Measurements from ENCODE around the gene KIDINS220. TPM values are rescaled to one million over a fixed set of nuclear protein-coding genes. Genes with fewer than 3 reads are reported as not detected.

Gene KIDINS220
- total RNA-seq, 1 experiment from 2014 or later: 20.1 TPM

- ChIA-PET RAD21 (ENCODE audit: low non-redundant PET in 1 of 2, low total read pairs in 2 of 2, uncharacterized antibody in 2 of 2, unreplicated experiment in 2 of 2) (interaction anchor here in 1 of 2 experiments (1.3 kb wide), 1 partner anchor 446 kb away, joined by 4 read pairs; no protein-coding TSS in a partner anchor), CTCF (interaction anchor here (0.9 to 1.4 kb wide), 6 partner anchors 11 to 446 kb away, joined by 3 to 6 read pairs (median 4); partner anchors contain the start of gene ID2), POLR2A (interaction anchor here (0.6 to 1.4 kb wide), 2 partner anchors 9 to 12 kb away, joined by 3 to 5 read pairs; partner anchors contain the start of gene ID2)
- peak overlapping the region in 1 of 2 experiments; percentile 31; a peak in 1 of 4 replicates for H3K4me3 ChIP-seq (replicated peaks in 1 of 2; ENCODE audit: low read depth in 1 of 2, low read length in 2 of 2)
- H3K9me3 ChIP-seq (ENCODE audit: control insufficient read depth in 1 of 2, insufficient read depth in 1 of 2, low read depth in 1 of 2, low read length in 2 of 2): no peaks in the 10 kb centered on the region
- no TSS peak for BruUV-seq (replicated peaks)
- intact Hi-C loops (cut with micrococcal nuclease): loop anchor here (2.0 to 5.0 kb wide), 2 partner anchors 68 to 444 kb away; no protein-coding TSS in a partner anchor
- peak overlapping the region; percentile 98 for H2AFZ ChIP-seq (ENCODE audit: low read depth, low read length, poor library complexity, severe bottlenecking)
- no peak overlapping the region for H3K27ac ChIP-seq (ENCODE audit: low read depth, low read length)
- no peak overlapping the region for H3K9ac ChIP-seq (ENCODE audit: low read length)
- H3K4me2 ChIP-seq (ENCODE audit: low read length): peak overlapping the region; percentile 68
- DNase-seq (ENCODE audit: low read depth, low spot score) (no peak), ATAC-seq (peak; percentile 96)
- peaks cover 0 to 12% of the 10 kb centered on the region in 2 experiments; a peak in 2 of 4 replicates for H3K4me1 ChIP-seq (ENCODE audit: control insufficient read depth in 1 of 2, insufficient read depth in 2 of 2, low read length in 2 of 2)
- peak; percentile 56 to 86 (median 79); a peak in 5 of 6 replicates for TF ChIP-seq CTCF (IDR thresholded peaks at IDR 0.05 in 2 of 3, conservative IDR thresholded peaks at IDR 0.05 in 1 of 3; ENCODE audit: borderline replicate concordance in 1 of 3, insufficient read depth in 1 of 3, low read depth in 2 of 3, low read length in 2 of 3)
- peak; percentile 78 for TF ChIP-seq RAD21 (IDR thresholded peaks at IDR 0.05; ENCODE audit: low read depth)
- TF ChIP-seq SP1 (IDR thresholded peaks at IDR 0.05; ENCODE audit: low read depth): no peak
- H3K27me3 ChIP-seq (ENCODE audit: insufficient read depth, low read length): no peaks in the 10 kb centered on the region
- H3K36me3 ChIP-seq (ENCODE audit: control insufficient read depth in 1 of 2, insufficient read depth in 2 of 2, low read length in 2 of 2): no peaks in the 10 kb centered on the region
- H4K20me1 ChIP-seq (ENCODE audit: insufficient read depth): no peaks in the 10 kb centered on the region
- no peaks in the 10 kb centered on the region for H3K9me2 ChIP-seq (ENCODE audit: insufficient read depth)
- no peaks in the 10 kb centered on the region for H3K79me2 ChIP-seq (ENCODE audit: insufficient read depth, low read length)
These were observed 144.1 kb downstream of the KIDINS220 start for GRCh38 chr2:8693157-8693821.

- intact Hi-C loops (cut with micrococcal nuclease): loop anchor here (2.0 to 5.0 kb wide), 2 partner anchors 68 to 445 kb away; no protein-coding TSS in a partner anchor
- no peaks in the 10 kb centered on the region for H3K79me2 ChIP-seq (ENCODE audit: insufficient read depth, low read length)
These were observed 144.6 kb downstream of the KIDINS220 start for GRCh38 chr2:8692783-8693156.

More at GRCh38 chr2:8692783-8693156, 144.6 kb downstream of the KIDINS220 start:
- H3K9me3 ChIP-seq (ENCODE audit: control insufficient read depth in 1 of 2, insufficient read depth in 1 of 2, low read depth in 1 of 2, low read length in 2 of 2): no peaks in the 10 kb centered on the region
- ATAC-seq (peak; percentile 10; the same call in 1 of the 2 replicates), DNase-seq (ENCODE audit: low read depth, low spot score) (no peak)
- no peak overlapping the region for H3K27ac ChIP-seq (ENCODE audit: low read depth, low read length)
- ChIA-PET CTCF (interaction anchor here (0.9 to 1.4 kb wide), 6 partner anchors 11 to 447 kb away, joined by 3 to 6 read pairs (median 4); partner anchors contain the start of gene ID2), POLR2A (interaction anchor here (0.6 to 1.4 kb wide), 2 partner anchors 8 to 11 kb away, joined by 3 to 5 read pairs; partner anchors contain the start of gene ID2), RAD21 (ENCODE audit: low non-redundant PET in 1 of 2, low total read pairs in 2 of 2, uncharacterized antibody in 2 of 2, unreplicated experiment in 2 of 2) (interaction anchor here in 1 of 2 experiments (1.3 kb wide), 1 partner anchor 446 kb away, joined by 4 read pairs; no protein-coding TSS in a partner anchor)
- no peaks in the 10 kb centered on the region for H3K36me3 ChIP-seq (ENCODE audit: control insufficient read depth in 1 of 2, insufficient read depth in 2 of 2, low read length in 2 of 2)
- H3K9me2 ChIP-seq (ENCODE audit: insufficient read depth): no peaks in the 10 kb centered on the region
- TF ChIP-seq JUND (IDR thresholded peaks at IDR 0.05): no peak
- no peaks in the 10 kb centered on the region for H3K27me3 ChIP-seq (ENCODE audit: insufficient read depth, low read length)
- no peak overlapping the region for H3K9ac ChIP-seq (ENCODE audit: low read length)
- H3K4me1 ChIP-seq (ENCODE audit: control insufficient read depth in 1 of 2, insufficient read depth in 2 of 2, low read length in 2 of 2): peaks cover 0 to 12% of the 10 kb centered on the region in 2 experiments; a peak in 2 of 4 replicates
- BruUV-seq (replicated peaks): no TSS peak
- peak overlapping the region; percentile 68 for H3K4me2 ChIP-seq (ENCODE audit: low read length)
- peak overlapping the region; percentile 98 for H2AFZ ChIP-seq (ENCODE audit: low read depth, low read length, poor library complexity, severe bottlenecking)
- peak overlapping the region in 1 of 2 experiments; percentile 31; a peak in 1 of 4 replicates for H3K4me3 ChIP-seq (replicated peaks in 1 of 2; ENCODE audit: low read depth in 1 of 2, low read length in 2 of 2)
- H4K20me1 ChIP-seq (ENCODE audit: insufficient read depth): no peaks in the 10 kb centered on the region
